GM12873 (cell line): ENCODE results near the gene BRSK2.

Experiments used
- TF ChIP-seq, protein P1 (sequence below): IDR thresholded peaks from 2 replicates; pipeline ENCODE4 v1.5.1; 2012; ENCODE audit warnings: low read depth, mild to moderate bottlenecking, moderate library complexity, low read length, control low read depth; ENCODE audit not compliant: insufficient read depth; ENCODE audit errors: missing control alignments

BRSK2 gene

DNA sequence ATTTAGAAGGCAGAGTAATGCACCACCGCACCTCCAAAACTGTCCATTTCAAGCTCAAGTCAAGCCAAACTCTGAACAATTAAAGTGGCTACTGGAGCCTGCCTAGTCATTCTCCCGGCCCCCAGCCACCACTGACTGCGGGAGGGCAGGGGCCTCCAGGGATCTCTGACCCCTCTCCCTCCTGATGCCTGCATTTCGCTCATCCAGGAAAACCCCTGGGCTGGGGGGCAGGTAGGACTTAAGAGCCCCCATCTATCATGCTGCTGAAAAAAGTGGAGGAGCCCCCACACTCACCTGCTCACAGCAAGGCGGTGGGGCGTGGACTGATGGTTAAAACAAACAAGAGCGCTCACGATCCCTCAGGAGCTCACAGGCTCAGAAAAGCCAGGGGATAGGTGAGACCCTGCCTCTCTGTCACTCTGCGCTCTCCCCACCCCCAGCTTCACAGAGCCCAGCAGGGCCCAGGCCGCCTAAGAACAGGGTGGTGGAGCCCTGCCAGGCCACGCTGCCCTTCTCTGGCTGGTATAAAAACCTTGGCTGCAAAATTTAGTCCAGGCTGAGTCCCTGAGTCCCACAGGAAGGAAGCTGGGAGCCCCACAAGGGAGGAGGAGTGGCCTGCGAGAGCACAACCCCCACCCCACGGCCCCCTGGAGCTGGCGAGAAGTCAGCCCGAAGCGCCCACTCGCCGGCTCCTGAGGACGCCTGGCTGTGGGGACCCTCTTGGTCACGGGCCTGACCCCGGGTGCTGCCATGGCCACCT lies 117.8 kb downstream of the BRSK2 start:
- TF ChIP-seq, protein P1, sequence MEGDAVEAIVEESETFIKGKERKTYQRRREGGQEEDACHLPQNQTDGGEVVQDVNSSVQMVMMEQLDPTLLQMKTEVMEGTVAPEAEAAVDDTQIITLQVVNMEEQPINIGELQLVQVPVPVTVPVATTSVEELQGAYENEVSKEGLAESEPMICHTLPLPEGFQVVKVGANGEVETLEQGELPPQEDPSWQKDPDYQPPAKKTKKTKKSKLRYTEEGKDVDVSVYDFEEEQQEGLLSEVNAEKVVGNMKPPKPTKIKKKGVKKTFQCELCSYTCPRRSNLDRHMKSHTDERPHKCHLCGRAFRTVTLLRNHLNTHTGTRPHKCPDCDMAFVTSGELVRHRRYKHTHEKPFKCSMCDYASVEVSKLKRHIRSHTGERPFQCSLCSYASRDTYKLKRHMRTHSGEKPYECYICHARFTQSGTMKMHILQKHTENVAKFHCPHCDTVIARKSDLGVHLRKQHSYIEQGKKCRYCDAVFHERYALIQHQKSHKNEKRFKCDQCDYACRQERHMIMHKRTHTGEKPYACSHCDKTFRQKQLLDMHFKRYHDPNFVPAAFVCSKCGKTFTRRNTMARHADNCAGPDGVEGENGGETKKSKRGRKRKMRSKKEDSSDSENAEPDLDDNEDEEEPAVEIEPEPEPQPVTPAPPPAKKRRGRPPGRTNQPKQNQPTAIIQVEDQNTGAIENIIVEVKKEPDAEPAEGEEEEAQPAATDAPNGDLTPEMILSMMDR: no peak

DNA sequence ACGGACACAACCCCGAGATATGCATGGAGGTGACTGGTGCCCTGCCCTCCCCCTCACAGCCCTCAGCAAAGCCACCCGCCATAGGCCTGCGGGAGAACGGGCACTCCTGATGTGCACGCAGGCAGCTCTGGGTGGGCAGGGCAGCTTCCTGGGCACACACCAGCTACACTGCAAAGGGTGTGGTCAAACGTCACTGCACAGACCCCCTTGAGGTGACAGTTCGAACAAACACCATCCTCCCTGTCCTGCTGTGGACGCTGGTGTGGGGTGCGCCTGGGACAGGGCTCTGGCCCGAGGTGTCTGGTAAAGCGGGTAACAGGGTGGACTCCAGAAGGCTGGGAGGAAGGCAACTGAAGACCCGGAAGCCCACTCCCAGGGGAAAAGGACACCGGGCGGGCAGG lies 118.8 kb downstream of the BRSK2 start:
- TF ChIP-seq, protein P1: no peak

DNA sequence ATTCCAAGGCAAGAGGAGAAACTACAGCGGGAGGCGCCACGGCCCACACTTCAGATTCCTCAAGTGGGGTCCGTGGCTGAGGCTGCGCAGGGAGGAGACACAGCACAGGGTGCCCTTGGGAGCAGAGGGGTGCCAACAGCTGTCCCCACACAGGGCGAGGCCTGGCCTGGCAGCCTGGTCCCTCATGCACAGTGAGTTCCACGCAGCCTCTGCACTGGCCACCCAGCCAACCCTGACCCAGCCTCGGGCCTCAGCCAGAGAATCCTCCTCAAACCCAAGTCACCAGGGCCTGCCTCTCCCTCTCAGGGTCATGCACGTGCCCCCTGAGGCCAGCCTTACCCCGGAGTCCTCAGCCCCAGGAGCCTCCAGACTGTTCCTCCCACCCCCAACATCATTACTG lies 119.3 kb downstream of the BRSK2 start:
- TF ChIP-seq, protein P1: no peak

DNA sequence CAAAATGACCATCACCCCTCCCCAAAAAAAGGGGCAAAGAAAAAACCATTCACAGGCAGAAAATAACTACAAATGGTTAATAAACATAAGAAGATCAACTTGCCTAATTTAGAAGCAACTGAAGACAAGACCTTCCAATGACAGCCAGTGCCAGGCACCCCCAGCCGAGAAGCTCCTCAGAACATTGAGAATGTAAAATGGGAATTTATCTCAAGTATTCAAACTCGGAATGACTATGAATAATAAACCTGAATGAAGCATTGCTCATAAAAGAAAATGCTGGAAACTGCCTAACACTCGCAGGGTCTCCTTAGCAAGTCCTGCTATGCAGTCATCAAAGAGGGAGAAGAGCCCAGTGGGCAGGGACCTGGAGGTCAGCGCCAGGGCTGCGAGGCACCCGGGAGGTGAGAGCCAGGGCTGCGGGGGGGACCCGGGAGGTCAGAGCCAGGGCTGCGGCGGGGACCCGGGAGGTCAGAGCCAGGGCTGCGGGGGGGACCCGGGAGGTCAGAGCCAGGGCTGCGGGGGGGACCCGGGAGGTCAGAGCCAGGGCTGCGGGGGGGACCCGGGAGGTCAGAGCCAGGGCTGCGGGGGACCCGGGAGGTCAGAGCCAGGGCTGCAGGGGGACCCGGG lies 120.0 kb downstream of the BRSK2 start:
- TF ChIP-seq, protein P1: no peak

DNA sequence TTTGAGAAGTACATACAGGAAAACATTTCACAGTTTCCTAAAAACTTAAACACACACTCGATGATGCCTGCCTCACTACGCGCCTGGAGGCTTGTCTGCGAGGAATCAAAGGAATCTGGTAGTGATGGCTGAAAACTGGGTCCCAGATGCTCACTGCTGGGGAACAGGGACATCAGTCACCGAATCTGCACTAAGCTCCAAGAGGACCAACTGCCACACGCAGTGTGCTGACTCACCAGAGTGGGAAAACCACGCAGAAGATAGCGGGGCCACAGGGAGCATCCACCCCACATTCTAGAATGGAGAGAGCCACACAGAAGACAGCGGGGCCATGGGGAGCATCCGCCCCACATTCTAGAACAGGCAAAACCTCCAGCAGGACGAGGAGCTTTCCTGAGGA lies 121.2 kb downstream of the BRSK2 start:
- TF ChIP-seq, protein P1: no peak

DNA sequence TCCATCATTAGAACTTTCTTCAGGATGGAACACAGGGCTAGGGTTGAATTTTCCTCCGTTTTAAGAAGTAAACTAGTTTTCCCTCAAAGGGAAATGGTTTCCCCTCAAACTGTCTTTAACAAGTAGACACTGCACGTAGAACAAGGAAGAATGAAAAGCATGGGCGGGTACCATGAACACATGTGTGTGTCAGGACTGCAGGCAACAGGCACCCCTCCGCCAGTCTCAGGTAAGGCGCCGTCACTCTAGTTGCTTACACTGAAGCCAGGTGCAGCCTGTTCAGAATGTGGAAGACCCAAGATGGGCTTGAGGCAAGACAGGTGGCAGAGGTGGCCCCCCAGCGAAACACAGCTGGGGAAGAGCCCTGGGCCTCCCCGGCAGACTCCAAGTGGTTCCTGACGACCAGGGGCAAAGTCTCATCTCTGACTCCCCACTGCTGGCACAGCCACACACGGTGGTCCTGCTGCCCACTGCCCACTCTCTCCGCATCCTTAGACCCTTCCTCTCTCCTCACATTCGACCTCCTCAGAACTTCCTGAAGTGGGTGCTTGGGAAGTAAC lies 122.3 kb downstream of the BRSK2 start:
- TF ChIP-seq, protein P1: no peak
